Rectal smooth muscle tissue (tissue), 1 donor: Measurements from ENCODE around the gene STAG1.
"Not testable (repeated sequence)": the region's sequence is repeated elsewhere in the genome, so short reads cannot be mapped to it uniquely, and the experiment has no call there.

Experiments
- H3K27ac ChIP-seq: one replicate; pipeline ENCODE4 v1.7.0; 2013; ENCODE audit warnings: low read depth, low read length, inconsistent platforms
- H3K27me3 ChIP-seq: one replicate; pipeline ENCODE4 v1.7.0; 2013; ENCODE audit warnings: low read length; ENCODE audit not compliant: control insufficient read depth, insufficient read depth
- H3K36me3 ChIP-seq: one replicate; pipeline ENCODE4 v1.7.0; 2013; ENCODE audit warnings: low read length; ENCODE audit not compliant: control insufficient read depth, insufficient read depth
- H3K4me1 ChIP-seq: one replicate; pipeline ENCODE4 v1.7.0; 2013; ENCODE audit warnings: low read length; ENCODE audit not compliant: control insufficient read depth, insufficient read depth
- H3K4me3 ChIP-seq: one replicate; pipeline ENCODE4 v1.7.0; 2013; ENCODE audit warnings: low read length
- H3K9ac ChIP-seq: one replicate; pipeline ENCODE4 v1.7.0; 2013; ENCODE audit warnings: low read length

Gene STAG1

GRCh38 chr3:136547293-136547692 lies 204.9 kb downstream of the STAG1 start:
- no peak overlapping the region for H3K4me3 ChIP-seq
- no peaks in the 10 kb centered on the region for H3K36me3 ChIP-seq
- H3K27me3 ChIP-seq: no peaks in the 10 kb centered on the region
- no peaks in the 10 kb centered on the region for H3K4me1 ChIP-seq
- no peak overlapping the region for H3K27ac ChIP-seq
- no peak overlapping the region for H3K9ac ChIP-seq

DNA sequence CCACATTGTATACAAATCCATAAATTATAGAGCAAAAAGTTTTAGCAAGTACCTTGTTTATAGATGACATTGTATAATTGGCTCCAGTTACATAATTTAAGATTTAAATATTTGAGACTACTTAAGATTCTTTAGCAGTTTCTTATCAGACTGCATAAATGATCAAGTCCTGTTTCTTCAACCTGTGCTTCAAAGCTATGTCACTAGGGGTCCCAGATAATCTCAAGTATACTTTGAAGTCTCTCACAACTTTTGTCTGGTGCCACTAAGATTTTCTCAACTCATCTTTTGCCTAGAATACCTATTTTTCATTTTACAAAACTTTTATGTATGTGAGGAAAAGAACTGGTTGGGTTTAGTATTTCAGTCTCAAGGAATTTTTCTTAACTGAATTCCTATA lies 205.5 kb downstream of the STAG1 start:
- Histone ChIP-seq H3K9ac (no peak overlapping the region), H3K4me3 (no peak overlapping the region), H3K27ac (no peak overlapping the region), H3K4me1 (no peaks in the 10 kb centered on the region), H3K27me3 (no peaks in the 10 kb centered on the region), H3K36me3 (no peaks in the 10 kb centered on the region)

- Histone ChIP-seq H3K27me3 (no peaks in the 10 kb centered on the region), H3K27ac (no peak overlapping the region), H3K4me1 (no peaks in the 10 kb centered on the region), H3K4me3 (no peak overlapping the region), H3K36me3 (no peaks in the 10 kb centered on the region), H3K9ac (no peak overlapping the region)
These were observed 206.4 kb downstream of the STAG1 start for GRCh38 chr3:136545664-136546268.

DNA sequence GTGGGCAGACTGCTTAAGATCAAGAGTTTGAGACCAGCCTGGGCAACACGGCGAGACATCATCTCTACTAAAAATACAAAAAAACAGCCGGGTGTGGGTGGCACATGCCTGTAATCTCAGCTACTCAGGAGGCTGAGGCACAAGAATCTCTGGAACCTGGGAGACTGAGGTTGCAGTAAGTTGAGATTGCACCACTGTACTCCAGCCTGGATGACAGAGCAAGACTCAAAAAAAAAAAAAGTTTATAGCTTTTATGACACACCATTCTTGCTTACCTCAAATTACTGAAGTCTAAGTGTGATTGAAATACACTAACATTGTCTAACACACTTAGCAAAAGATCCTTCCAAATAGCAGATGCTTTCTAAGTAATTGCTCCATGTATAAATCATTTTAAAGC lies 207.6 kb downstream of the STAG1 start:
- no peak overlapping the region for H3K4me3 ChIP-seq
- H3K36me3 ChIP-seq: no peaks in the 10 kb centered on the region
- H3K27me3 ChIP-seq: no peaks in the 10 kb centered on the region
- no peaks in the 10 kb centered on the region for H3K4me1 ChIP-seq
- no peak overlapping the region for H3K27ac ChIP-seq
- H3K9ac ChIP-seq: no peak overlapping the region

DNA sequence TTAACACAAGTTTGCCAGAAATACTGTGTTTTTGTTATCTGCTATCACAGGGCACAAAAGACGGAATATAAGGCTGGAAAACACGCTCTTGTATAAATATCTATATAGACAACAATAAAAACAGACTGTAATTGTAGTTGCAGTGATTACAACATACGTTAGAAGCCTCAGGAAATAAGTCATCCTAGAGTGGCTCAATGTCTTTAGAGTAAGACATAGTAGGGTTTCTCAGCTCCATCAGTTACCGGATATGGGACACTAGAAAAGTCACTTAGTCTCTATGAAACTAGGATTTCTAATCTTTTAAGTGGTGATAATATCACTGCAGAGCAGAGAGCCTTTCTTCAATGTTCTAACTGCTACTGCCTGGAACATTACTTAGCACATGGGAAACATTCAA lies 208.8 kb downstream of the STAG1 start:
- H3K9ac ChIP-seq: no peak overlapping the region
- H3K4me1 ChIP-seq: no peaks in the 10 kb centered on the region
- no peaks in the 10 kb centered on the region for H3K27me3 ChIP-seq
- H3K27ac ChIP-seq: no peak overlapping the region
- no peak overlapping the region for H3K4me3 ChIP-seq
- no peaks in the 10 kb centered on the region for H3K36me3 ChIP-seq

DNA sequence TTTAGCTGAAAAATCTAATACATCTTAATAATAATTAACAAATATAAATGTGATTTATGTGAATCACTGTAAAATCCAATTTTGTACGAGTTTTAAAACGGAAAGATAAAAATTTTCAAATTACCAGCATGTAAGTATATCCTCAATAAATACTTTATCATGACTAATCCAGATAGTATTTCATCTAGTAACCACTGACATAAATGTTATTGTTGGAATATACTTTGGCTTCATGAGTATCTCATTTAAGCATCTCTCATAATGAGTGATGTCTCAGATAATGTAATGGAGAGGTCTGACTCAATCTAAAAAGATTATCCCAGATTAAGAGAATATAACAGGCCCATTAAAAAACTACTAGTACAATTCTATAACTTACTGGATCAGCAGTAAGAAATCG lies 216.3 kb downstream of the STAG1 start:
- H3K9ac ChIP-seq: no peak overlapping the region
- no peaks in the 10 kb centered on the region for H3K36me3 ChIP-seq
- no peaks in the 10 kb centered on the region for H3K4me1 ChIP-seq
- no peak overlapping the region for H3K4me3 ChIP-seq
- no peaks in the 10 kb centered on the region for H3K27me3 ChIP-seq
- no peak overlapping the region for H3K27ac ChIP-seq

- no peak overlapping the region for H3K4me3 ChIP-seq
- no peaks in the 10 kb centered on the region for H3K27me3 ChIP-seq
- H3K36me3 ChIP-seq: no peaks in the 10 kb centered on the region
- H3K9ac ChIP-seq: no peak overlapping the region
- H3K4me1 ChIP-seq: no peaks in the 10 kb centered on the region
- H3K27ac ChIP-seq: no peak overlapping the region
These were observed 219.4 kb downstream of the STAG1 start for GRCh38 chr3:136532766-136533165.

DNA sequence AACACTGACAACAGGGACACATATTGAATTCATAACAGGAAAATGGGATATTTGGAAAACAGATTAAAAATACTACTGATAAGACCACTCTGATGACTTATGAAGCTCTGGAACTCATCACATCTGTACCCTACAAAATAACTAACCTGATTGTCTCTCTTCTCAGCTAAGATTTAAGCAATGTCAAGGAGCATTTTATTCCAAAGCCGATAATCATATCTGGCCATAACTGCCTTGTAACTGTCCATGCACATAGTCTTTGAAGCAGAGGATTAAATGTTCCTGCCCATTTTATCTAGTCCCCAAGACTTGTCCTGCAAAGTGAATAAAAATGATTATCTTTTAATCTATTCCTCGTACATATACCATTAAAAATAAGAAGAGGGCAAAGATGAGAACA lies 234.1 kb downstream of the STAG1 start:
- no peaks in the 10 kb centered on the region for H3K27me3 ChIP-seq
- no peaks in the 10 kb centered on the region for H3K36me3 ChIP-seq
- no peaks in the 10 kb centered on the region for H3K4me1 ChIP-seq
- no peak overlapping the region for H3K27ac ChIP-seq
- no peak overlapping the region for H3K9ac ChIP-seq
- H3K4me3 ChIP-seq: no peak overlapping the region

DNA sequence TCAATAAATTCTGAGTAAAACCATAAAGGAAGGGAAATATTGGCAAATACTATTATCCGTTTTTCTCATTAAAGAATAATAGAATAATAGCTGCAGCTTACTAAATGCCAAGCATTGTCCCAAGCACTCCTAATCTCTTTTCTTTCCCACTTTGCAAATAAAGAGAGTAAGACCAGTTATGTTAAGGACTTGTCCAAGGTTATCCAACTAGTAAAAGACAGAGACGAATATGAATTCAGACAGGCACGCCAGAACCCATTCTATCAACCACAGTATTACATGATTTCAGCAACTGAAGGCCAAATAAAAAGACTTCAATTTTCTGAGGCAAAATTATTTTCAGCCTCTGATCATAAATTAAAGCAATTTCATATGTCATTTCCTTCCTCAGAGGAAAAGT lies 235.5 kb downstream of the STAG1 start:
- Histone ChIP-seq H3K9ac (no peak overlapping the region), H3K27me3 (no peaks in the 10 kb centered on the region), H3K4me3 (no peak overlapping the region), H3K27ac (no peak overlapping the region), H3K4me1 (no peaks in the 10 kb centered on the region), H3K36me3 (no peaks in the 10 kb centered on the region)

DNA sequence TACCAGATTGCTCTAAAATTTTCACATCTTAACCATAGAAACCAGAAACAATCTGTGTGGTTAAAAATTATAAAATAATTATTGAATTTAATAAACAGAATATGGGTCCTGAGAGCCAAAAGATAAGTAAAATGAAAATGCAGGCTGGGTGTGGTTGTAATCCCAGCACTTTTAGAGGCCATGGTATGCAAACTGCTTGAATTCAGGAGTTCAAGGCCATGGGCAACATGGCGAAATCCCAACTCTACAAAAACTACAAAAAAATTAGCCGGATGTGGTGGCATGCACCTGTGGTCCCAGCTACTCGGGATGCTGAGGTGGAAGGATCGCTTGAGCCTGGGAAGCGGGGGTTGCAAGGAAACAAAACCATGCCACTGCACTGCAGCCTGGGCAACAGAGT lies 236.1 kb downstream of the STAG1 start:
- Histone ChIP-seq H3K27ac (no peak overlapping the region), H3K4me3 (no peak overlapping the region), H3K36me3 (no peaks in the 10 kb centered on the region)

DNA sequence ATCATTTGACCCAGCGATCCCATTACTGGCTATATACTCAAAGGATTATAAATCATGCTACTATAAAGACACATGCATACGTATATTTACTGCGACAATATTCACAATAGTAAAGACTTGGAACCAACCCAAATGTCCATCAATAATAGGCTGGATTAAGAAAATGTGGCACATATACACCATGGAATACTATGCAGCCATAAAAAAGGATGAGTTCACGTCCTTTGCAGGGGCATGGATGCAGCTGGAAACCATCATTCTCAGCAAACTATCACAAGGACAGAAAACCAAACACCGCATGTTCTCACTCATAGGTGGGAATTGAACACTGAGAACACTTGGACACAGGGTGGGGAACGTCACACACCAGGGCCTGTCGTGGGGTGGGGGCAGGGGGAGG lies 237.6 kb downstream of the STAG1 start:
- not testable (repeated sequence) for H3K27ac ChIP-seq, H3K27me3 ChIP-seq, H3K4me1 ChIP-seq, H3K4me3 ChIP-seq, H3K36me3 ChIP-seq, H3K9ac ChIP-seq

More for the DNA sequence above, 236.1 kb downstream of the STAG1 start:
- Histone ChIP-seq H3K9ac (no peak overlapping the region), H3K4me1 (no peaks in the 10 kb centered on the region), H3K27me3 (no peaks in the 10 kb centered on the region)

DNA sequence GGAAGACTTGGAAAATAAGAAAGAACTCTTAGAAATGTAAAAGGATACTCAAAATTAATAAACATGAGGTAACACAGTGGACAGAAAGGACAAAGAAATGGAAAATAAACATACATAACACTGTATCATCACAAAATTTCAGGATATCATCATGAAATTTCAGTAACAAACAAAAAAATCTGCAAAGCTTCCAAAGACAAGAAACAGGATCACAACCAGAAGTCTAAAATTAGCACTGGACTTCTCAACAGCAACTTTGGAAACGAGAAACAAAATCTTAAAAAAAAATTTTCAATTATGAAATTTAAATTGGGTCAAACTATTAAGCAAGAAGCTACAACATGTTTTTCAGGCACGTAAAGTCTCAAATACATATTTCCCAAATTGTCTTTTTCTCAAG lies 238.8 kb downstream of the STAG1 start:
- H3K27me3 ChIP-seq: no peaks in the 10 kb centered on the region
- H3K27ac ChIP-seq: no peak overlapping the region
- no peak overlapping the region for H3K9ac ChIP-seq
- no peaks in the 10 kb centered on the region for H3K4me1 ChIP-seq
- H3K36me3 ChIP-seq: no peaks in the 10 kb centered on the region
- no peak overlapping the region for H3K4me3 ChIP-seq

GRCh38 chr3:136512381-136512780 lies 239.8 kb downstream of the STAG1 start:
- no peaks in the 10 kb centered on the region for H3K36me3 ChIP-seq
- no peaks in the 10 kb centered on the region for H3K4me1 ChIP-seq
- no peak overlapping the region for H3K27ac ChIP-seq
- no peaks in the 10 kb centered on the region for H3K27me3 ChIP-seq
- no peak overlapping the region for H3K9ac ChIP-seq
- no peak overlapping the region for H3K4me3 ChIP-seq
